Fibroblast of upper back skin (primary cell): ENCODE measurements around the gene UBE2S.
A peak's percentile ranks its signal among the peaks of the same experiment; 100 is the strongest.

ENCODE experiments used
- DNase-seq: peaks from one replicate; pipeline ENCODE4 v3.0.0-alpha.2; 2013

Gene UBE2S

DNA sequence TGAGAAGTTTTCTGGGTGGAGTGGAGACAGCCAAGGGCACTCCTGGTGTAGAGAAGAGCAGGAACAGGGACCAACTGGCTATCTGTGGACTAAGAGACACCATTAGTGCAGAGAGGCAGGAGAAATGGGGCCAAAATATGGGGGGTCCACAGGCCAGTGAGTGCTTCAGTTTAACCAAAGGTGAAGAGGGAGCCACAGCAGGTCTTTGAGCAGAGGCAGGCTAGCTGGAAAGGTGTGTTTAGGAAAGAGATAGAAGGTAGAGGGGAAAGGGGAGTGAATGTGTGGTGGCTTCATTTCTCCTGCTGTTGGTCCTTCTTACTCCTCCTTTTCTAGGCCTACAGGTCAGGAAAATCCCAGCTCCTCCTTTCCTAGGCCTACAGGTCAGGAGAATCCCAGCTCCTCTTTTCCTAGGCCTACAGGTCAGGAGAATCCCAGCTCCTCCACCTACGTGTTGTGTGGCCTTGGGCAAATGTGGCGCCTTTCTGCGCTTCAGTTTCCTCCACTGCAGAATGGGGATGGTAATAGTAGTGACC lies 25.0 kb downstream of the UBE2S start:
- no peak for DNase-seq

DNA sequence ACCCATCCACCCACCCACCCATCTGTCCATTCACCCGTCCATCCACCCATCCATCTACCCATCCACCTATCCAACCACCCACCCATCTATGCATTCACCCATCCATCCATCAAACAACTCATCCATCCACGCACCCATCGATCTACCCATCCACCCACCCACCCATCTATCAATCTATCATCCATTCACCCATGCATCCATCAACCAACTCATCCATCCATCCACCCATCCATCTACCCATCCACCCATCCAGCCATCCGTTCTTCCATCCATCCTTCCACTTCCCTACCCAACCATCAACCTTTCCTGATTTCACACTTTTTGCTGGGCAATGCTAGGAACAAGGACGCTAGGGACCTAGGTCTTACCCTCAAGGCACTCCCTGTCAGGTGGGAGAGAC lies 25.6 kb downstream of the UBE2S start:
- DNase-seq: no peak

DNA sequence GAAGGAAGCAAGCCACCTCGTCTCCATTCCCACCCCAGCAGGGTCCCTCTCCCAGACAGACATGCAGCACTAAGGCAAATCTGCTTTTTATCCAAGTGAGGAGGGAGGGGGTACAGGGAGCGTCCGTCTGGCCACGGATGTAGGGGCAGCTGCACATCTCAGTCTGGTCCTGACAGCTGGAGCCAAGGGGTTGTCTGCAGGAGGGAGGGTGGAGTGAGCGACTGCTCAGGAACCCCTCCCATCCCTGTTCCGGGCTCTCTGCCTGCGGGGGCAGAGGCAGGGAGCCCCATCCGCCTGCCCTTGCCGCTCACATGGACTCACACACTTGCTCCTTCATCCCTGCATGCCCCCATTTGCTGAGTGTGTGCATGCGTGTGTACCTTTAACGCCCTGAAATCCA lies 28.4 kb downstream of the UBE2S start:
- DNase-seq: no peak

DNA sequence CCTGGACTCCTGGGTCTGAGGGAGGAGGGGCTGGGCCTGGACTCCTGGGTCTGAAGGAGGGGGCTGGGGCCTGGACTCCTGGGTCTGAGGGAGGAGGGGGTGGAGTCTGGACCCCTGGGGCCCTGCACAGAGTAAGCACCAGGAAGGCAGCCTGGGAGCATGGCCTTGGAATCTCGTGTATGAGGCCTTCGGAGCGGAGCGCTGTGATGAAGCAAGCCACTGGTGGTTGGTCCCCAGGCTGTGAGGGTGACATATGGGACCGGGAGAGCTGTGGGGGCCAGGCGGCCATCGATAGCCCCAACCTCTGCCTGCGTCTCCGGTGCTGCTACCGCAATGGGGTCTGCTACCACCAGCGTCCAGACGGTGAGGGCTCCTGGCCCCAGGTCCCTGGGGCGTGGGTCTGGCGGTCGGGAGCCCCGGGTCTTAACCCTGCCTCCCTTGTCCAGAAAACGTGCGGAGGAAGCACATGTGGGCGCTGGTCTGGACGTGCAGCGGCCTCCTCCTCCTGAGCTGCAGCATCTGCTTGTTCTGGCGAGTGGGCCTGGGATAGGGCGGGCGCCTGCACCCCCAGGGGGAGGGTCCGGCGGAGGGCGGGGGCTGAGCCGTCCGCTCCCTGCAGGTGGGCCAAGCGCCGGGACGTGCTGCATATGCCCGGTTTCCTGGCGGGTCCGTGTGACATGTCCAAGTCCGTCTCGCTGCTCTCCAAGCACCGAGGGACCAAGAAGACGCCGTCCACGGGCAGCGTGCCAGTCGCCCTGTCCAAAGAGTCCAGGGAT lies 30.0 kb downstream of the UBE2S start:
- DNase-seq: no peak

DNA sequence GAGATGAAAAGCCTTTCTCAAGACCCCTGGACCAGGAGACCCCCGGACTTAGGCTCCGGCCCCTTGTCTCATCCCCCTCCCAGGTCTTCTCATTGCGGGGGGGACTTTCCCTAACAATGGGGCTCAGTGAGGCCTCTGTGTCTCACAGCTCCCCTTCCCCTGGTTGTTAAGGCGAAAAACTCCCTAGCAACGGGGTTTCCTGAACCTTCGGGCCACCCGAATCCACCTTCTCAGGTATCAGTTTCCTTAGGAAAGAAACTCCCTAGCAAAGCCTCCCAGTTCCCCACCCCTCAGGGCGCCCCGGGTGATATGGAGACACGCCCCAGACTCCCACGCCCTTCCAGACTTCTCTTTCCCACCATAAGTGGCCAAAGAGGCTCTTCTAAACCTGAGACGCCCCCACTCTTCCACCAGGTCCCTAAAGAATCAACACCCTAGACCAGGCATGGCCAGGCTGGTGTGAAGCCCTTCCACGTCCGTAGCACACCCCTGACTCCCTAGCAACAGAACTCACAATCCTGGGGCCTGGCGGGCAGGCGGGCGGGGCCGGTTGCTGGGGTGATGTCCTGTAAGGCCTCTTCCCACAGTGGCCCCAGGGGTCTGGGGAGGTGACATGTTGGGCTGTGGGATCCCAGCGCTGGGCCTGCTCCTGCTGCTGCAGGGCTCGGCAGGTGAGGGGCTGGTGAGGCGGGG lies 31.2 kb downstream of the UBE2S start, which contains the start of gene TMEM190:
TSS of gene TMEM190 (plus strand) at position 586 of the 693 bp plus-strand sequence. CDS start at position 614, 28 bp downstream.
- no peak for DNase-seq

DNA sequence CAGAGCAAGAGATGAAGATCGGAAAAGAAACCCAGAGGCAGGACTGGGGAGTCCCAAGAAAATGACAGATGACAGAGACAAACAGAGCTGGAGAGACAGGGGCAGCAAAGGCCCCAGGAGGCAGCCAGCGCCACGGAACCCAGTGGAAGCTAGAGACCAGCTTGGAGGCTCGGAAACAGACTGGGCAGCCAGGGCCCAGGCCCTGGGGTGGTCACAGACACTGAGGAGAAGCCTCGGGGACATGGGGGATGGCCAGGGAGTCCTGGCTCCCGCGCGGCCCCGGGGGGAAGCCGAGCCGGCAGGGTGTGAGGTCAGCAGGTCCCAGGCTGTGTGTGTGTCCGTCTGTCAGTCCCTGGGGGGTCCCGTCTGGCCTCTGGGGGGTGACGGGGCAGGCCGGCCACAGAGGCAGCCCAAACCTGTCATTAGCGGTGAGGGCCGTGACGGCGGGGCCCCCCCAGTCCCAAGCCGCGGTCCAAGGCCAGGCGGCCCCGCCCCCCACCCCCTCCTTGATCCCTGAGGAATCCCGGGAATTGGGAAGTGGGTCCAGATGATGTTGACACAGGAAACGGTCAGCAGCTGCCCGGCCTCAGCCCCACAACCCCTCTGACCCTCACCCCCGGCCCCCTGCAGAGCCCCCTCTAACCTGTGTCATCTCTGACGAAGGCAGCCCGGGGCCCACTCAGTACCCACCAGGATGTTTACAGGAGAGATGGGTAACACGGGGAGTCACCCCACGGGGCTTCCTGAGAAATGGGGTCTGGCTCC lies 33.4 kb downstream of the UBE2S start:
- peak; percentile 53 for DNase-seq

DNA sequence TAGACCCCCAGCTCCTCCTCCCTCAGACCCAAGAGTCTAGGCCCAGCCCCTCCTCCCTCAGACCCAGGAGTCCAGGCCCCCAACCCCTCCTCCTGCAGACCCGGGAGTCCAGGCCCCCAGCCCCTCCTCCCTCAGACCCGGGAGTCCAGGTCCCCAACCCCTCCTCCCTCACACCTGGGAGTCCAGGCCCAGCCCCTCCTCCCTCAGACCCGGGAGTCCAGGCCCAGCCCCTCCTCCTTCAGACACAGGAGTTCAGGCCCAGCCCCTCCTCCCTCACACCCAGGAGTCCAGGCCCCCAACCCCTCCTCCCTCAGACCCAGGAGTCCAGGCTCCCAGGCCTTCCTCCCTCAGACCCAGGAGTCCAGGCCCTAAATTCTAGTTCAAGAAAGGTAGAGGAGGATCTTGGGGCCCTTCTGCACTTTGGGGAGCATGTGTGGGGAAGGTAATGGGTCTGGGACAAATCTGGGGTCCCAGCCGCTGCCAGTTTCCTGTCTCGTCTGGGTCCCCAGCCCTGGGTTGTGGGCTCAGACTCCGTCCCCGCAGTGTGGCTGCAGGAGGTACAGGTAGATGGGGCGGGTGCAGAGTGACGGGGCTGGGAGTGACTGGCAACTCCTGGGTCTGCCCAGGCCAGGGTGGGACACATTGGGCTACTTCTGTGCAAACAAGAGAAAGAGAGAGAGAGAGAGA lies 34.1 kb downstream of the UBE2S start:
- no peak for DNase-seq

DNA sequence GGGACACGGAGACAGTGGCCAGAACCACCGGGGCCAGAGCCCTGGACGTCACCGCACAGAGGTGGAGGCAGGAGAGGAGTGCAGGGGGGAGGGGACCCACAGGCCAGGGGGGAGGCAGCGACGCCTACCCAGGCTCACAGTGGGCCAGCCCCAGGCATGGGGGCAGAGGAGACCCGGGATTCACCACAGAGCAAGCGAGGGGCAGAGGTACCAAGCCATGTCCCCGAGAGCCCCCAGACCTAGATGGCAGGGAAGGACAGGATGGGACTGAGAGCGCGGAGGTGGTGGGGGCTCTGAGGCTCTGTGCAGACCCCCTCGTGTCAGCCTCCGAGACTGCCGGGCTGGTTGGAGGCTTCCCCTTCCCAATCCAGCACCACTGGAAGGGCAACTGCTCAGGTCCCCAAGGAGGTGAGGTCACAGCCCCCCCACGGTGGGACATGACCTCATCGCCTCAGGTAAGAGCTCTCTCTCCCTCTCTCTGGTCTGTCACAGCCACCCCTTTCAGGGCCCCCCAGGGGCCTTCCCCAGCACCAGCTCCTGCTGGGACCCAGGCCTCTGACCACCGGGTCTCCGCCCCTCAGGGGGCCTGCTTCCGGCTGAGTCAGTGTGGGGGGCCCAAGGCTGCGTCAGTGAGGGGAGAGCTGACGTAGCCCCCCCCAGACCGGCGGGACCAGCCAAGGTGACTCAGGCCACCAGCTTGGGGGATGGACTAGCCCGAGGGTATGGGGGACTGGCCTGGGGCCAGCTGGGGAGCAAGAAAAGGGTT lies 35.1 kb downstream of the UBE2S start:
- DNase-seq: peak; percentile 78

DNA sequence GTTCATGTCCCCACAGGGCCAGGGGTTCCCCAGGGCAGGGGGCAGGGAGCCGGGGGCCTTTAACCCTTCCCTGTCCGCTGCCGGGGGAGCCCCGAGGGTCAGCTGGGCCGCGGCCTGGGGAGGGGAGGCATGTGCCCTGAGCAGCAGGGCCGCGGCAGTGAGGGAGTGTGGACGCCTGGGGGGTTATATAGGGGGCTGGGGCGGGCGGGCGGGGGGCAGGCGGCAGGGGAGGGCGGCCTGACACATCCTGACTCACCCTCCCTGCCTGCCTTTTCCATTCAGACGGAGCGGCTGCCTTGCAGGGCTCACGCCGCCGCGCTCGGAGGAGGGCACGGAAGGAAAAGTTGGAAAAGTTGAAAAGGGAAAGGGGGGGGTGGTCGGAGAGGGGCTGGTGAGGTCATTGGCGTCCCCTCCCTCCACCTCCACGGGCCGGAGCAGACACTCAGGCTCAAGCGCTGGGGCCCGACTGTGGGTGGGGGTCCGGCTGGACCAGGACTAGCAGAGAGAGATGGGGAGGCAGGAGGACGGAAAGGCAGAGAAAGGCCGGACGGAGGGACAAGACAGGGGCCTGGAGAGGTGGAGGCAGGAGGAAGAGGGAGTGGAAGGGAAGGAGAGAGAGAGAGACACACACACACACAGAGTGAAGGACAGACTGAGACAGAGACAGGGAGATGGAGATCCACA lies 37.1 kb downstream of the UBE2S start, which contains the start of gene IL11:
TSS of gene IL11 (minus strand) at position 159 of the 684 bp plus-strand sequence. CDS start at position 6, 153 bp downstream.
- DNase-seq: peak; percentile 79

DNA sequence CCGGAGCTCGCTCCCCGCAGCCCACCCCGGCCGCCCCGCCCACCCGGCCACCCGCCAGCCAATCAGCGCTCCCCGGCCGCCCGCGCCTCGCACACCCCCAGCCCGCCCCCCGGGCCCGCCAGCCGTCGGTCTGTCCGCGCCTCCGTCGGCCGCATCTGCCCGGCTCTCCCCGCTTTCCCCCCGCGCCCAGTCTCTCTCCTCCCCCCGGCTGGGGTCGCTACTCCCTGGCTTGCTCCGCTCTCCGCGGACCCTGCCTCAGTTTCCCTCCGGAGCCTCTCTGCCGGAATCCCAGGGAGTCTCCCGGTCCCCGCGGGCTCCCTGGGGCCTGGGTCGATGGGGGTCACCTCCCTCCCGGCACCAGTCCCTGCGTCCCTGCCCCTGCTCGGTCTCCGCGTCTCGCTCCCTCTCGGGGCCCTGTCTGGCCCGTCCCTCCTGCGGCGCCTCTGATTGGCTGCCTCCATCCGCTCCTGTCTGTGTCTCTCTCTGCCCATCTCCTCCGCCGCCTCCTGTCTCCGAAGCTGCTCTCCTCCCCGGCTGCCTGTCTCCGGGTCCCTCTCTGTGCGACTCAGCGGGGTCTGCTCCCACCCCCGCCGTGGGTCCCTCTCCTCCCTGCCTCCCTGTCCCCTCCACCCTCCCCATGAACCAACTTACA lies 37.8 kb downstream of the UBE2S start:
- peak; percentile 76 for DNase-seq

DNA sequence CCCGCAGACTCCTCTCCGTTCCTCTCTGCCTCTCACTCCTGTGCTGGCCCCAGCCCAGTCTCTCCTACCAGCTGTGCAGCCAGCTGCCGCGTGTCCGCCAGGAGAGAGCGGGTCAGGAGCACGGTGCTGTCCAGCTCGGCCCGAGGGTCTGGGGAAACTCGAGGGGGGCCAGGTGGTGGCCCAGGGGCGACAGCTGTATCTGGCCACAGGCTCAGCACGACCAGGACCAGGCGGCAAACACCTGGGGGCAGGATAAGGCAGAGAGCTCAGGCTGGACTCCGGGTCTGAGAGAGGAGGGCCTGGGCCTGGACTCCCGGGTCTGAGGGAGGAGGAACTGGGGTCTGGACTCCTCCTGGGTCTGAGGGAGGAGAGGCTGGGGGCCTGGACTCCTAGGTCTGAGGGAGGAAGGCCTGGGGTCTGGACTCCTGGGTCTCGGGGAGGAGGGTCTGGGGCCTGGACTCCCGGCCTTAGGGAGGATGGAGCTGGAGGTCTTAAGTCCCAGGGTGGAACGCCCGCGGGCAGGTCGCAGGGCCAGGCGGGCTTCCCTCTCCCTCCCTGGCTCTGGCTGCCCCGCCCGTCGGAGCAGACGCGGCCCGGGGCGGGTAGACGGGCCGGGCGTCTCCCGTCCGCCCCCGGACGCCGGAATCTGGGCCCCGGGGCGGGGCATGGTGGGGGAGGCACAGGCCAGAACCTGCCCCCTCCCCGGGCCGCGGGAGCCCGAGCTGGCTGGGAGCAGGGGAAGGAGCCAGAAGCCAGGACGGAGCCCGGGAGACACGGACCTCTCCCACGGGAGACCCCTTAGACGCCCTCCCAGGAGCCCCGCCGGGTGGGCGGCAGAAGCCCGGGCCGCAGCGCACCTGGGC lies 38.7 kb downstream of the UBE2S start:
- peak; percentile 63 for DNase-seq

DNA sequence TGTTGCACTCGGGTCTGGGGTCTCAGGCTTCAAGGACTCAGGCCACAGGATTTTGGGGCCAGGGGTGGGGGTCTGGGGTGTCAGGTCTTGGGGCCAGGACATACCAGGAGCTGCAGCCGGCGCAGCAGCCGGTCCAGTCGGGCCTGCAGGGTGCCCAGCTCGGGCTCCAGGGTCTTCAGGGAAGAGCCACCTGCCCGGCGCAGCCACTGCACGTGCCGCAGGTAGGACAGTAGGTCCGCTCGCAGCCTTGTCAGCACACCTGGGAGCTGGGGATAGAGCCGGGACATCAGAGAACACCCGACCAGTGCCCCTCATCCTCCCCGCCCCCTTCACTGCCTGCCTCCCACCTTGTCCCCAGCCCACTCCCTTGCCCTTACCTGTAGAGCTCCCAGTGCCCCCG lies 39.5 kb downstream of the UBE2S start:
- no peak for DNase-seq

DNA sequence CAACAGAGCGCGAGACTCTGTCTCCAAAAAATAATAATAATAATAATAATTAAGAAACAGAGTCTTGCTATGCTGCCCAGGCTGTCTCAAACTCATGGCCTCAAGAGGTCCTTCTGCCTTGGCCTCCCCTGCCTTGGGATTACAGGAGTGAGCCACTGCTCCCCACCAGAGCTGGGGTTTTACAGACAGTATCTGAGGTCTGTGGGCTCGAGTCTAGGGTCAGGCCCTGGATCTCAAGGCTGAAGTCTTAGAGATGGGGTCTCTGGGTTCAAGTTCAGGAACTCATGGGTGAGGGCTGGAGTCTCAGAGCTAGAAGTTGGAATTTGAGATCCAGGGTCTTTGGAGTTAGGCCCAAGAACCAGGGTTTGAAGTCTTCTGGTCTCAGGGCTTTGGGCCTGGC lies 40.8 kb downstream of the UBE2S start:
- no peak for DNase-seq

DNA sequence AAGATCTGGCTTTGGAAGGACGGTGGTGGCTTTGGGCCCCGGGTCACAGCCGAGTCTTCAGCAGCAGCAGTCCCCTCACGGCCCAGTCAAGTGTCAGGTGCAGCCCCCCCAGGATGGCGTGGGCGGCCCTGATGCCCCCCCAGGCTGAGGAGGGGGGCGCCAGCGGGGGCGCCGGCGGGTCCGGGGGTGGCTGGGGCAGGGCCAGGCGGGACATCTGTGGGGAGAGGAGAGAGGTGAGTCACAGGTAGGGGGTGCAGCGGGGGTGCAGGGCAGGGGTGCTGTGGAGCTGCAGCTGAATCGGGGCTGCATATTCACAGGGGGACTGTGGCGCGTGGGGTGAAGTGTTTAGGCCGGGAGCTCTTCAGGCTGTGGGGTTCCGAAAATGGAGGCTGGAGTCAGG lies 41.6 kb downstream of the UBE2S start:
- DNase-seq: no peak

DNA sequence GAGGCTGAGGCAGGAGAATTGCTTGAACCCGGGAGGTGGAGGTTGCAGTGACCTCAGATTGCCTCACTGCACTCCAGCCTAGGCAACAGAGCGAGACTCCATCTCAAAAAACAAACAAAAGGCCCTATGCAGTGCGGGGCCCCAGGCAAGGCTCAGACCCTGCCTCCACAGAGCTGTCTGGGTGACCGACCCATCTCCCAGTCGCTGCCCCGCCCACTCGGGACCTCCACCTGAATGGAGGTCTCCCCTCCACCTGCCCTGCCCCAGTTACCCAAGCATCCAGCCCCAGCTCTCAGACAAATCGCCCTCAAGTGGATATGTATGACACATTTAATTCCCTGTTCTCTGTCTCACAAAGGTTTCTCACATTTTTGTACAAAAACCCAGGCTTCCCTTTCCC lies 42.3 kb downstream of the UBE2S start:
- DNase-seq: no peak

DNA sequence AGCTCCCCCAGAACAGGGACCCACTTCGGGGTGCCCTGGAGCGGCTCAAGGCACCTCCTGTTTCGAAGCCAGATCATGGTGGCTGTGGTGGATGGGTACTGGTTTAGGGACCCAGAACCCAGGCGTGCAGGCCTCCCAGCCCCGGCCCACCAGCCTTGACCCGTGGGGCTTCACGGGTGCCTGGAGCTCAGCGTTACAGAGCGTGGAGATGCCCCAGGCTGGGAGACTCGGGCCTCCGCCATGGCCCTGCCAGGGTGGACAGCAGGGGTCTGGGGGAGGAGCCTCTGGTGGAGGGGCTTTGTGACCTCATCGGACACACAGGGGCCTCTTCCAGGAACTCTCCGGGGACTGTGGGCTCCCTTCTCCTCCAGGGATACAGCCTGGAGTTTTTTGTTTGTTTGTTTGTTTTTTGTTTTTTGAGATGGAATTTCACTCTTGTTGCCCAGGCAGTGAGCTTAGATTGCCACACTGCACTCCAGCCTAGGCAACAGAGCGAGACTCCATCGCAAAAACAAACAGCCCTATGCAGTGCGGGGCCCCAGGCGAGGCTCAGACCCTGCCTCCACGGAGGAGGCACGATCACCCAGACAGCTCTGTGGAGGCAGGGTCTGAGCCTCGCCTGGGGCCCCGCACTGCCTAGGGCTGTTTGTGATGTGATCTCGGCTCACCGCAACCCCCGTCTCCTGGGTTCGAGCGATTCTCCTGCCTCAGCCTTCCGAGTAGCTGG lies 44.4 kb downstream of the UBE2S start, which contains the start of gene GARIN5B:
TSS of gene GARIN5B (minus strand) at position 271 of the 727 bp plus-strand sequence. CDS start at position 77, 194 bp downstream.
- no peak for DNase-seq

DNA sequence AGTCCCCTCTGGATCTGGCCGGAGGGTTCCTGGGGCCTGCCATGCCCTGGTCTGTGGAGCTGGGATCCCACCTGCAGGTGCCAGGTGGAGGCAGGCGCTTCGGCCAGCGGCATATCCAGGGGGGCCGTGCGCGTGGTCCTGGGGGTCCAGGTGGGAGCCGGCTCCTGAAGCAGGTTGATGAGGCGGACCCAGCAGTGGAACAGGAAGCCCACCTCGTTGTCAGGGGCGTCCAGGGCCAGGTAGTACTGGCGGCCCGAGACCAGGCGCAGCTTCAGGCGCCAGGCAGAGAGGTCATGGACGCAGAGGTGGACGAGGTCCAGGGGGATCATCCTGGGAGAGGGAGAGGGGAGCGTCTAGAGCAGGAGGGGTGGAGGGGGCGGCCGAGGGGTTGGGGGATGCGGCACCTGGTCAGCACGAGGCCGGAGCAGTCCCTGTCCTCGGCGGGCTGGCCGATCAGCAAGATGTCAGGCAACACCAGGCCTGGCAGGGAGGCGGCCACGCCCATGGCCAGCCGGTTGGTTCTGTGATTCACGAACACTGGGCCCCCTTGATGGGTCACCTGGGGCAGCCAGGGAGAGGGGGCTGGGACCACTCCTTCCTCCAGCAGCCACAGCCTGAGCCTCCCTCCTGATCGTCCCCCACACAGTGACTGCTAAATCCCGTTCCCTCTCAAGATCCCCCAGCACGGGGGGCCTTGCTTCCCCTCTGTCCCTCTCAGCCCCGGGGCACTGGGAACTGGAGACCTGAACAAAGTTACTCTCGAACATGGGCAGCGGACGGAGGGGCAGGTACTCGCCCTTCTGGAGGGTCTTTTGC lies 45.2 kb downstream of the UBE2S start:
- no peak for DNase-seq

DNA sequence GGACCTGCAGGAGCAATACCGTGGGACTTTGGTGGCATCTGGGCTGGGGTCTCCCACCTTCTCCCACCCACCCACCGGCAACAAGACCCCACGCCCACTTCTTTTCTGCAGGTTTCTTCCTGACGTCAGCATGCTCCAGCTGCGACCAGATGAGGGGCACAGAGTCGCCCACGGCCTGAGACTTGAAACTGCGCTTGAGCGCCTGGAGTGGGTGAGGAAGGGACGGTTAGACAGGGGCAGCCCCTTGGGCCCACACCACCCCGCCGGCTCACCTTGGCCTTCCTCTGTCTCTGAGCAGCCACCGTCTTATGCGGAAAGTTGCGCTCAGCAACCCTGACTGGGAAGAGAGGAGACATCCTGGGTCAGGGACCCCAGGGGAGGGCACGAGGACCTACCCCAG lies 46.7 kb downstream of the UBE2S start:
- DNase-seq: no peak
